PC-9 (cell line): Measurements from ENCODE around the gene MAGI2.

Experiments
- CTCF ChIP-seq: fragments of 200-600 bp; sonication (generic); conservative IDR thresholded peaks from 2 replicates; pipeline ENCODE4 v1.6.1; 2017; ENCODE audit warnings: mixed run types, antibody characterized with exemption, mild to moderate bottlenecking, moderate library complexity
- EZH2 ChIP-seq: fragments of 200-600 bp; sonication (generic); IDR thresholded peaks from 2 replicates; pipeline ENCODE4 v1.8.0; 2017; ENCODE audit warnings: antibody characterized with exemption, low read depth

GRCh38 chr7:78151229-78151628, 1302.2 kb downstream of the MAGI2 start:
- no peak for TF ChIP-seq CTCF
- TF ChIP-seq EZH2, result no peak
